PFSK-1 (cell line): ENCODE measurements around the gene MRPL52.

ENCODE experiments used
- FOXP2 ChIP-seq: optimal IDR thresholded peaks from 2 replicates; pipeline ENCODE3; 2011; ENCODE audit warnings: borderline replicate concordance, control low read depth, inconsistent platforms; ENCODE audit not compliant: insufficient read depth; ENCODE audit errors: extremely low read length, extremely low read depth
- POLR2AphosphoS5 ChIP-seq: IDR thresholded peaks from 2 replicates; pipeline ENCODE4 v1.6.1; 2012; ENCODE audit warnings: low read depth, mild to moderate bottlenecking, control low read depth, low read length, moderate library complexity
- TAF1 ChIP-seq: IDR thresholded peaks from 2 replicates; pipeline ENCODE4 v1.6.1; 2012; ENCODE audit warnings: low read length, control low read depth, borderline replicate concordance; ENCODE audit not compliant: insufficient read depth
- TF ChIP-seq, protein P1 (sequence below), 2 experiments: IDR thresholded peaks; 2 replicates each; pipeline versions ENCODE4 v1.6.1 to v1.8.0; 2011 to 2012; ENCODE audit warnings: low read depth in 2 of 2, low read length in 2 of 2, control low read depth in 1 of 2, inconsistent platforms in 1 of 2, mild to moderate bottlenecking in 1 of 2, moderate library complexity in 1 of 2; ENCODE audit not compliant: insufficient read depth in 1 of 2

DNA sequence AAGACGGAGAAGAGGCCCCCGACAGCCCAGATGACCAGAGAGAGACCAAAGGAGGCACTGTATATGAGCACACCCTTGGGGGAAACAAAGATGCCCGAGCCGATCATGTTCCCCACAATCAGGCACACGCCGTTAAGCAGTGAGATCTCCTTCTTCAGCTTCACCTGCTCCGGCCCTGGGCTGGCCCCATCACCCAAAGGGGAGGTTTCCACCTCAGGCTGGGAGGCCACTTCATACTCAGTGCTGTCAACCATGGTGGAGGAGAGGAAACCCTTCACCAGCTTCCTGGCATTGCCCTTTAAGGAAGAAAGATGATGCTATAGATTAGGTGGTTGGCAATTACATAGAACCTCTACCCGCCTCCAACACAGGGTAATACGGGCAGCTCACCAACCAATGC lies 16.5 kb upstream of the MRPL52 start:
- TF ChIP-seq, protein P1, sequence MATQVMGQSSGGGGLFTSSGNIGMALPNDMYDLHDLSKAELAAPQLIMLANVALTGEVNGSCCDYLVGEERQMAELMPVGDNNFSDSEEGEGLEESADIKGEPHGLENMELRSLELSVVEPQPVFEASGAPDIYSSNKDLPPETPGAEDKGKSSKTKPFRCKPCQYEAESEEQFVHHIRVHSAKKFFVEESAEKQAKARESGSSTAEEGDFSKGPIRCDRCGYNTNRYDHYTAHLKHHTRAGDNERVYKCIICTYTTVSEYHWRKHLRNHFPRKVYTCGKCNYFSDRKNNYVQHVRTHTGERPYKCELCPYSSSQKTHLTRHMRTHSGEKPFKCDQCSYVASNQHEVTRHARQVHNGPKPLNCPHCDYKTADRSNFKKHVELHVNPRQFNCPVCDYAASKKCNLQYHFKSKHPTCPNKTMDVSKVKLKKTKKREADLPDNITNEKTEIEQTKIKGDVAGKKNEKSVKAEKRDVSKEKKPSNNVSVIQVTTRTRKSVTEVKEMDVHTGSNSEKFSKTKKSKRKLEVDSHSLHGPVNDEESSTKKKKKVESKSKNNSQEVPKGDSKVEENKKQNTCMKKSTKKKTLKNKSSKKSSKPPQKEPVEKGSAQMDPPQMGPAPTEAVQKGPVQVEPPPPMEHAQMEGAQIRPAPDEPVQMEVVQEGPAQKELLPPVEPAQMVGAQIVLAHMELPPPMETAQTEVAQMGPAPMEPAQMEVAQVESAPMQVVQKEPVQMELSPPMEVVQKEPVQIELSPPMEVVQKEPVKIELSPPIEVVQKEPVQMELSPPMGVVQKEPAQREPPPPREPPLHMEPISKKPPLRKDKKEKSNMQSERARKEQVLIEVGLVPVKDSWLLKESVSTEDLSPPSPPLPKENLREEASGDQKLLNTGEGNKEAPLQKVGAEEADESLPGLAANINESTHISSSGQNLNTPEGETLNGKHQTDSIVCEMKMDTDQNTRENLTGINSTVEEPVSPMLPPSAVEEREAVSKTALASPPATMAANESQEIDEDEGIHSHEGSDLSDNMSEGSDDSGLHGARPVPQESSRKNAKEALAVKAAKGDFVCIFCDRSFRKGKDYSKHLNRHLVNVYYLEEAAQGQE (IDR thresholded peaks at IDR 0.05; ENCODE audit: insufficient read depth in 1 of 2, low read depth in 2 of 2, low read length in 2 of 2), result no peak
- TF ChIP-seq POLR2AphosphoS5 (no peak), TAF1 (no peak), FOXP2 (no peak)
